NCI-H2029 (cell line): Measurements from ENCODE around the gene TSR3.

Source experiments
- DNase-seq: peaks from one replicate; lab custom pipeline; 2025; lab: John Stamatoyannopoulos, UW

Gene TSR3

GRCh38 chr16:1323296-1324239, 28.1 kb downstream of the TSR3 start:
- peak; percentile 66 for DNase-seq

GRCh38 chr16:1322407-1322806, 29.3 kb downstream of the TSR3 start:
- no peak for DNase-seq

- no peak for DNase-seq
These were observed 30.9 kb downstream of the TSR3 start for GRCh38 chr16:1320658-1321240.

GRCh38 chr16:1320097-1320496, 31.6 kb downstream of the TSR3 start:
- no peak for DNase-seq

- DNase-seq = no peak
These were observed 32.6 kb downstream of the TSR3 start for GRCh38 chr16:1319041-1319440.

DNA sequence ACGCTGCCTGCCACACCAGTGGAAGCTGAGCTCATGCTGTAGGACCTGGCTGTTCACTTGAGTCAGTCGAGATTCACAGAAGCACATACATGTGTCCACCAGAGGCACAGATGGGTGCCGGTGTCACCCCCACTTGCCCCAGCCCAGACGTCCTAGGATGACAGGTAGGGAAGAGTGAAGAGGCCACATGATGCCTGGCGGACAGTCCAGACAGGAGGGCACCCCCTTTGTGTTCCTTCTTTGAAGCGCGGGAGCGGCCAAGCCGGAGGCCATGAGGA, 33.5 kb downstream of the TSR3 start:
- no peak for DNase-seq

DNA sequence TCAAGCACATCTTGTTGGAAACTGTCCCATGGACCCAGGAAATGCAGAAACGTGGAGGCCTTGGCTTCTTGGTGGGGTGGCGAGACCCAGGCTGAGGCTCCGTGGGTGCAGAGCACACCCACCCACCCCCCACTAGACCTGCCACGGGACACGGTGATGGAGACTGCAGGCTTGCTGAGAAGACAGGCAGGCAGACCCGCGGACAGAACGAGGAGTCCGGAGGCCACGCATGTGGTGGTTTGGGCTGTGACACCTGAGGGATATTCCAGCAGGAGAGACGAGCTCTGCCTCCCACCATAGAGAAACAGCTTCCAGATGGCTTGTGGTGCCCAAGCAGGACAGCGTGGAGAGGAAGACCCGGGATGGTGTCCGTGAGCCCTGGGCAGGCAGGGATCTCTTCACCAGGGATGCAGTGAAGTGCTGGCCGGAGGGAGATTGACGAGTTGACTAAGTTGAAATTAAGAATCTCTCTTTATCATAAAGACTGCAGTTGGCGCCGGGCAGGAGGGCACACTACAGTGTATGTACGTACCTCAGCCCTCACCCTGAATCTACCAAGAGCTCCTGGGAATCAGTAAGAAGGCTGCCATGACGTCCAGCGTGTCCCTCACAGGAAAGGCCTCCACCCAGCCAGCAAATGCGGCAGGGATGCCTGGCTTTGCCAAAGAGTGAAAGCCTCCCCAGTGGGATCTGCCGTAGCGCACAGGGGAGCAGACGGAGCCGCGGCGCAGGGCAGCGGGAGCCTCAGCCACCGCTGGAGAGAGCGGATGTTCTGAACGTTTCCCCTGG, 34.0 kb downstream of the TSR3 start:
- DNase-seq = no peak

DNA sequence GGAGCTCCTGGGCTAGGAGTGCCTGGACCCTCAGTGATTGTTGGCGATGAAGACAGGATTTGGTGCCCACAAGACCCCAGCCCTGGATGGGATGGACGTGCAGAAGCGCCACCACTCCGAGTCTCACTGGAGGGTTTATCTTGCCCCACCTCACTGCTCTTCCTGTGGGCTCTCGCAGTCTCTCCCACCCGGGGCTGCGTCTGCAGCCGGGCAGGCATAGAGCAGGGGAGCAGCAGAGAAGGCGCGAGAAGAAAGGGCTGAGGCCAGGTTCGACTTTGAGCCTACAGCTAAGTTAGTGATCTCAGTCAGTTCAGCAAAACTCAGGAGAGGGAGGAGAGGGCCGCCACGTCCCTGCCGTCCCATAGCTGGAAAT, 35.7 kb downstream of the TSR3 start:
- no peak for DNase-seq

GRCh38 chr16:1315081-1316032, 36.3 kb downstream of the TSR3 start:
- DNase-seq = no peak

GRCh38 chr16:1314399-1315068, 37.1 kb downstream of the TSR3 start:
- no peak for DNase-seq

- no peak for DNase-seq
These were observed 37.8 kb downstream of the TSR3 start for GRCh38 chr16:1313721-1314369.

GRCh38 chr16:1312903-1313302, 38.8 kb downstream of the TSR3 start:
- no peak for DNase-seq

DNA sequence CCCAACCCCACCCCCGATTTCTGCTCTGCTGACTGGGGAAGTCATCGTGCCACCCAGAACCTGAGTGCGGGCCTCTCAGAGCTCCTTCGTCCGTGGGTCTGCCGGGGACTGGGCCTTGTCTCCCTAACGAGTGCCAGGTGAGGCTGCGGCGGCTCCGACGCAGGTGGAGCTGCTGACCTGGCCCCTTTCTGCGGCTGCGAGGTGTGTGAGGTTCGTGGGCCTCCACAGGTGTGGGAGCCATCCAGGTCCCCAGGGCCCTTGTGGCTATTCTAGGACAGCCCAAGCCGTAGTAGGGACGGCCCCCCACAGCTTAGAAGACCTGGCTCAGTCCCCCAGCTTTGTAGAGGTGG, 39.2 kb downstream of the TSR3 start:
- DNase-seq = no peak

DNA sequence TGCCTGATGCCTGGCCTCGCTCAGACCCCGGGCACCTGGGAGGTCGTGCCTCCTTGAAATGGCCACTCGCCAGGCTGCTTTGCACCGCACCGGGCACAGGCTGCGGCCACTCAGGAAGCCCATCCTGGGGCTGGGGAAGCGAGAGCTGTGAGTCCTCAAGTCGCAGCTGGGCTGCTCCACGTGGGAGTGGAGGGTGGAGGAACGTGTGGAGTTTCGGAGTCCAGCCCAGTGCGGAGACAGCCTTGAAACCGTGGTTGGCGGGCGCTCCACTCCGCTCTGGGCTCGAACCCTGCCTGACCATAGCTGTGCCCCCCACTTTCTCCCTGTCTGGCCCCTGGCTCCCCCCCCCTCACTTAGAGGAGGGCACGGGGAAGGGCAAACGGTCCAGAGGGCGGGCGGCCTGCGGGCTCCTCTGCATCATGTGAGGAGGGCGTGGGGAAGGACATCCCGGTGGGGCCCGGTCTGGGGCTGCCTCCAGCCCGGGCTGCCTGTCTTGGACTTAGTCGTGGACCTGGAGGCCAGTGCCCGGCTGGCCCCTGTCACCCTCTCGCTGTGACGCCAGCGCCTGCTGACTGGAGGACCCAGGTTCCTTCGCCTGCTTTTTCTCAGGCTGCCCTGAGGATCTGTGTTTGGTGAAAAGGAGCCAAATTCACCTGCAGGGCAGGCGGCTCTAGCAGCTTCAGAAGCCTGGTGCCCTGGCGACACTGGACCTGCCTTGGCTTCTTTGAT, 39.8 kb downstream of the TSR3 start:
- DNase-seq = no peak

DNA sequence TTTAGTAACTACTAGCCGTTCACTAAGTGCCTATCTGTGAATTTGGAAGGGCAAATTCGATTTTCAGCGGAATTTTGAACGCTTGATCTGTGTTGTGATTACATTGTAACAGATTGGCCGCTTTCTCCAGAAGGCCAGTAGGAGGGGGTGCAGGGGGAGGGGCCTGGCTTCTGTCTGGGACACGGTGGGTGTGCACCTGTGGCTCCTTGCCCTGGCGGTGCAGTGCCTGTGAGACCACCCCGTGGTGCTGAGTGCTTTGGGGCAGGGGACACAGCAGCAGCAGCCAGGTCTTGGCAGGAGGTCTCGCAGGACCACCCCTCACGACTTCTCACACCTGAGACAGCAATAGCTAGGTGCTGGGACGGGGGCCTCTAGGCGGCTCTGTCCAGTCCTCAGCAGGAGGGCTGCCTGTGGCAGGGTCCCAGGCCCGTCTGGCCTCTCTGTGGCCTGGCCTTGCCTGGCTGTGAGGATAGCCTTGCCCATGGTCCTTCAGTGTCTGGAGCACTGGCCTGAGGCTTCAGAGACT, 40.4 kb downstream of the TSR3 start:
- DNase-seq = no peak

- no peak for DNase-seq
These were observed 40.9 kb downstream of the TSR3 start for GRCh38 chr16:1310832-1311200.

GRCh38 chr16:1309888-1310831, 41.5 kb downstream of the TSR3 start:
- no peak for DNase-seq

DNA sequence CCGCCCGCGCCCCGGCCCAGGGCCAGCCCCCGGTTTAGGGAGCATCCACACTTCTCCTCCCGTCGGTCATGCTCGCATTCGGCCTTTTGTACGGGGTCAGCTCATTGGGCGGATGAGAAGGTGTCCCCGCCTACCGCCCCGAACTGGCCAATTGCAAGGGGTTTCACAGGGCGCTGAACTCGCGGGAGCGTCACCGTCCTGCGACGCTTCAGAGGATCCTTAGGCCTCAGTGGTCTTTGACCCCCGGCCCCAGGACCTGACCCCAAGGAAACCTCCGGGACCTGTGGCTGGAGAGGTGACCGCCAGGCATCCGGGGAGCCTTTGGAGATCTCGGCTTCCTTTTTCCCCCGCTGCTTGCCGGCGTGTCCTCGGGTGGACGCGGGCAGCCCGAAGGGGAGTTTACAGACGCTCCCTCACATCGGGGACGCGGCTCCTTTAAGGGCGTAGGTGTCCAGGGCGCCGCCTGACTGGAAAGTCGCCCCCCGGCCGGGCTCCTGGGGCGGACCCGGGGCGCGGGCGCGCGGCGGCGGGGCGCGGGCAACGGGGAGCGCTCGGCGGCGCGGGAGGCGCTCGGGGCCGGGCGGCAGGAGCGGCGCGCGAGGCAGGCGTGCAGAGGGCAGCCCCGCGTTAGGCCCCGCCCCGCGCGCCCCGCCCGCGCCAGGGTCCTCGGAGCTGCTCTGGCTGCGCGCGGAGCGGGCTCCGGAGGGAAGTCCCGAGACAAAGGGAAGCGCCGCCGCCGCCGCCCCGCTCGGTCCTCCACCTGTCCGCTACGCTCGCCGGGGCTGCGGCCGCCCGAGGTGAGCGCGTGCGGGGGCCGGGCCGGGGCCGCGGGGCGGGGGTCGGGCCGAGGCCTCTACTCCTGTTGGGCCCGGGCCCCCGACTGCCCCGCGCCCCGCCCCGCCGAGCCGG, 42.4 kb downstream of the TSR3 start, which contains the start of gene UBE2I:
Gene UBE2I (plus strand): TSS at position 660 of the 909 bp plus-strand sequence. CDS start 4,395 bp downstream, outside the sequence.
- peak; percentile 94 for DNase-seq
